Heart left ventricle (tissue), 13 donors: ENCODE measurements around the gene SETD6.

ENCODE experiments used
- CTCF ChIP-seq, 12 donors: fragments of 200-600 bp; sonication (generic) in 4 of 12; IDR thresholded peaks; one replicate each; pipeline versions ENCODE4 v1.5.0 to v1.8.0; 2018 to 2022; ENCODE audit warnings: antibody characterized with exemption in 12 of 12, mild to moderate bottlenecking in 5 of 12
- POLR2A ChIP-seq, 2 donors: fragments of 450-650 bp; IDR thresholded peaks; one replicate each; pipeline ENCODE4 v1.6.1; 2017; ENCODE audit warnings: antibody characterized with exemption in 2 of 2, mild to moderate bottlenecking in 2 of 2, moderate library complexity in 2 of 2
- donor health status: ischemic (EF 13 %, LVEDD 7.1; RV severe dilation, severe dysfunction).
- donor health status: DM: no; HTN: yes; CAD: no.
- donor health status: DM: no; HTN: no; CAD: no.
- donor health status: ischemic (EF 25% LVEDD 6.9; RV normal size, moderate dysfunction).
- donor health status: ischemic (EF 25% LVEDD 5.7; RV mildly dilated, moderate dysfunction).
- donor health status: ischemic (EF 35%, LVEDD 5.7; RV mildly dilated, moderate dysfunction).
- donor health status: nonischemic (EF 11% LVEDD 7.7; RV severe dilation, severe dysfunction).
- donor health status: DM: yes; HTN: yes; CAD: no.
- donor health status: PGD.
- donor health status: ischemic (EF 29% LVEDD 5.4; RV normal size, mild dysfunction).
- donor health status: nonischemic (EF 23%, LVEDD 6.1; RV moderate dilation, normal function).

DNA sequence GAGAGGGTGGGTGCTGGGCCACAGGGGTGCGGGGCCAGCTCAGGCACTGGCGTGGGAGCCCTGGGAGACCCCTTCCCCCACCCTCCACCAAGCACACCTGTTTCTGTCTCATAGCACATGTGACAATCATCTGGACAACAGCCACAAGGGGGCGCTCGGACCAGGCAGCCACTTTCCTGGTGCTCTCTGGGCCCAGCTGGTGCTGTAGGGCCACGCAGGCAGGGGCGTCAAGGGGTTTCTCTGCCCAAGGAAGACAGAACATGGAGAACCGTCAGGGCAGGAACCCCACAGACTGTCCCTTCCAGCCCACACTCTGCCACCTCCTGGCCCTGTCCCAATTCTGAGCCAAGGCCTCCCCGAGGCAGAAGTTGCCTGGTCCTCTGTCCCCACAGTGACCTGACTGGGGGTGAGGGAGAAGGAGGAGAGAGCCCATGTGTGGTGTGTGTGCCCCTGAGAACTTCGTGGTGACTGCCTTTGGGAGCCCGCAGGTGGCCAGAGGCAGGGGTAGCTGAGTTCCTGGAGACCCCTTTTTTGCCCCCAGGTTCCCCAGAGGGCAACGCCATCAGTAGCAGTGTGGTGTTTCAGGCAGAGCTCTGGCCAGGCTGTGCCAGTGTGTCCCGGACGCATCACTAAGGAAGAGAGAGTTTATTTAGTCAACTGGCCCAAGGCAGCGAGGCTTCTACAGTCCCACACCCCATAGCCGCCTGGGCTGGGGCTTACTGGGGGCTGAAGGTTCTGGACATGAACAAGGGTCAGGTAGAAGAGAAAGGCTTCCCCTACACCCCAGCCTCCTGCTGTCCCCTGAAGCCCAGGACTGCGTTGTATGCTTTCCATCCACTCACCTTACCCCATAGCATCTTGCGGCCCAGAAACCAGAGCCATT lies 3.1 kb upstream of the SETD6 start:
- TF ChIP-seq CTCF (IDR thresholded peaks at IDR 0.05) = peak; percentile 54 to 84 (median 72)
- no peak for TF ChIP-seq POLR2A (IDR thresholded peaks at IDR 0.05)
